Measurements from ENCODE around the gene CRK. TPM values are rescaled to one million over a fixed set of nuclear protein-coding genes. Genes with fewer than 3 reads are reported as not detected.
A peak's percentile ranks its signal among the peaks of the same experiment; 100 is the strongest.
"Not testable (repeated sequence)": the region's sequence is repeated elsewhere in the genome, so short reads cannot be mapped to it uniquely, and the experiment has no call there.

The CRK gene
- total and polyA plus RNA-seq, 8 donors = 18.0 to 87.5 (median 36.7) TPM

DNA sequence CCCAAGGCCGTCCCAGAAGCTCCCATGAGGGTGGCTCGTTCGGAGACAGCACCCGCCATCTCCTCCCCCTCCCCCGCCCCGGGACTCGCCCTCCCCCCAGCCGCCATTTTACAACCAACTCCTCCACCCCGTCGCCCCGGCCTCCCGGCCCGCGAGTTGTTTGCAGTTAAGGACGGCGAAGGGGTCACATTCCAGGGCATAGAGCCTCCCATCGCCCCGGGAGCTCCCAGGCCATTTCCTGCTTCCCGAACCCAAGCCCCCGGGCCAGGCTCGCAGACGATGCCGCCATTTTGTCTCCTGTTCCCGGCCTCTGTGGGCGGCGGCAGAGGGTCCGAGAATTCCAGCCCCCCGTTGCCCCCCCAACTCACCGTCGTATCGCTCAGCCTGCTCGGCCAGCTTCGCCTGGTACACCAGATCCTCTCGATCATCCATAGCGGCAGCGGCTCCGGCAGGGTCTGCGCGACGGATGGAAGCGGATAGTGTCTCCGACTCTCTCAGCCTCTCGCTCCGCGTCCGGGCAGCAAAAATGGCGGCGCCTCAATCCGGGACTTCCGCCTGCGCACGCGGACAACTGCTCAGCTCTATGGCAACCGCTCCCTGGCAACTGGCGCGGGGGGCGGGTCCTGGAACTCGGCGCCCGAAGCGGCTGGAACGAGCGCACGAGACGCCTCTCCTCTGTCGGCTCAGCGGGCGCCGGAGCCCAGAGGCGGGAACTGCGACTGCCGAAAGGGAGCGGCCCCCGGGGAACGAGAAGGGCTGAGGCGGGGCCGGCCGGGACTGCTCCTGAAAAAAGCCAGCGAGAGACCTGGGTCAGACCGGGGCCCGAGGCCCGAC, 56.1 kb downstream of the CRK start, which contains the start of gene YWHAE:
TSS of gene YWHAE (minus strand) at position 544 of the 834 bp plus-strand sequence. CDS start at position 432, 112 bp downstream.
- Histone ChIP-seq H3K4me1 (peaks cover 35 to 53% (median 45%) of the 10 kb centered on the region in 4 donors), H3K9me3 (no peaks in the 10 kb centered on the region), H3K27ac (peak within 1 kb of the TSS; percentile 90 to 99 (median 97)), H3K36me3 (peaks cover 0 to 10% (median 8%) of the 10 kb centered on the region in 4 donors), H3K27me3 (no peaks in the 10 kb centered on the region), H3K4me3 (peak within 1 kb of the TSS; percentile 71 to 97 (median 86))
- TF ChIP-seq POLR2AphosphoS5 (IDR thresholded peaks at IDR 0.05) (peak; percentile 86 to 94 (median 90)), POLR2A (IDR thresholded peaks at IDR 0.05) (peak in 2 of 4 donors; percentile 66 to 68), EP300 (IDR thresholded peaks at IDR 0.05) (no peak)
- TF ChIP-seq, protein P1, sequence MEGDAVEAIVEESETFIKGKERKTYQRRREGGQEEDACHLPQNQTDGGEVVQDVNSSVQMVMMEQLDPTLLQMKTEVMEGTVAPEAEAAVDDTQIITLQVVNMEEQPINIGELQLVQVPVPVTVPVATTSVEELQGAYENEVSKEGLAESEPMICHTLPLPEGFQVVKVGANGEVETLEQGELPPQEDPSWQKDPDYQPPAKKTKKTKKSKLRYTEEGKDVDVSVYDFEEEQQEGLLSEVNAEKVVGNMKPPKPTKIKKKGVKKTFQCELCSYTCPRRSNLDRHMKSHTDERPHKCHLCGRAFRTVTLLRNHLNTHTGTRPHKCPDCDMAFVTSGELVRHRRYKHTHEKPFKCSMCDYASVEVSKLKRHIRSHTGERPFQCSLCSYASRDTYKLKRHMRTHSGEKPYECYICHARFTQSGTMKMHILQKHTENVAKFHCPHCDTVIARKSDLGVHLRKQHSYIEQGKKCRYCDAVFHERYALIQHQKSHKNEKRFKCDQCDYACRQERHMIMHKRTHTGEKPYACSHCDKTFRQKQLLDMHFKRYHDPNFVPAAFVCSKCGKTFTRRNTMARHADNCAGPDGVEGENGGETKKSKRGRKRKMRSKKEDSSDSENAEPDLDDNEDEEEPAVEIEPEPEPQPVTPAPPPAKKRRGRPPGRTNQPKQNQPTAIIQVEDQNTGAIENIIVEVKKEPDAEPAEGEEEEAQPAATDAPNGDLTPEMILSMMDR (IDR thresholded peaks at IDR 0.05) = no peak
- intact Hi-C loops (cut with DNase I; ENCODE audit: low total_unique reads) = no loop called here
- peak; percentile 99 for DNase-seq
- 0 to 1% (median 1%) methylated on average over 45 to 82 of the region's 82 CpGs for WGBS, 5 donors

DNA sequence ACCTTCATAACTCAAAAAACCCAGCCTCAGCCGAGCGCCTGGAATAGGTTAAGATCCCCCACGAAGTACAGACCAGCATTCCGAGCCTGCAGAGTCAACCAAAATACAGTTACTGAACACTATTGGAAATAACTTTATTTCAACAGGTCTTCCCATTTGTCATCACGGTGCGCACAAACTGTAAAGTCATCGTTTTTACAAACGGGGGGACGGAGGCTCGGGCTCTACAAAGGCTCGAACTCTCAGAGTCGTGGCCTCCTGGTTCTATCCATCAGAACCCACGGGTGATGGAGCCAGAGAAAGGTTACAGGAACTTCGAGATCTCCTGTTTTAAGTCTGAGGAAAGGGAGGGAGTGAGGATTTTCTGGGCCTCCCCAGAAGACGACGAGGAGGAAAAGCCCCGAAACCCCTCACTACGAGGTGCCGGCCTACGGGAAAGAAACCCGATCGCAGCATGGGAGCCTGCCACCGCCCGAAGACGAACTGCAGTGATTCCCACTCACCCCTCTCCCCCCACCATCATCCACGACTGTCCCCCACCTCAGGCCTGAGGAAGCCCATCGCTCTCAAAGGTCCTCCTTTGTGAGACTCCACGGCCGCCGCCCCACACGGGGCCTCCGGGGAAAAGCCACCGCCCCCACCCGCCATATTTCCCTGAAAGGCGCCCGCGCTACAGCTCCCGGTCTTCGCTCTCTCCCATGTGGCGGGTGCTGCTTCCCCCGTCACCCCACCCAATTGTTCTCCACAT, 56.9 kb downstream of the CRK start:
- Histone ChIP-seq H3K27ac (peak overlapping the region; percentile 90 to 99 (median 97)), H3K4me1 (peaks cover 43 to 60% (median 52%) of the 10 kb centered on the region in 4 donors), H3K36me3 (peaks cover 0 to 10% (median 8%) of the 10 kb centered on the region in 4 donors), H3K9me3 (no peaks in the 10 kb centered on the region), H3K4me3 (peak overlapping the region; percentile 71 to 97 (median 86)), H3K27me3 (no peaks in the 10 kb centered on the region)
- 0 to 1% (median 0%) methylated on average over 26 to 41 of the region's 41 CpGs for WGBS, 5 donors
- TF ChIP-seq, protein P1 (IDR thresholded peaks at IDR 0.05) = no peak
- TF ChIP-seq POLR2AphosphoS5 (IDR thresholded peaks at IDR 0.05) (no peak), EP300 (IDR thresholded peaks at IDR 0.05) (no peak), POLR2A (IDR thresholded peaks at IDR 0.05) (no peak)
- intact Hi-C loops (cut with DNase I; ENCODE audit: low total_unique reads) = no loop called here
- peak; percentile 45 to 81 for DNase-seq

DNA sequence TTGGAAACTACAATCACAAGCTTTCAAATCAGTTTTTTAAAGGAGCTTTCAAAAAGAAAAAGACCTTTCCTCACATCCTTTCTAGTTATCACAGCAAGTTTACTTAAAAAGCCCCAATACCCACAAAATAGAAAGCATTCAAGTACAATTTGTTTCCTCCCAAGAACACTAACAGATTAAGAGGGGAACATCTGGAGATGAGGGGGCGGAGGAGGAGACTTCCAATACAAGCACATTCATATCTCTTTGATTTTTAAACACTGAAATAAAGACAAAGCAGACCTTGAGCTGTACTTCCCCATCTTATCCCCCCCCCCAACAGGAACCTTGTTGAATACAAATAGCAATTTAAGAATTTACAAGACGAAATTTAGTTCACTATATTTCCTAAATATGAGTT, 58.0 kb downstream of the CRK start:
- H3K4me3 ChIP-seq = peak overlapping the region; percentile 71 to 97 (median 86)
- WGBS, 5 donors = 2 to 8% (median 6%) methylated on average over 2 of the region's 2 CpGs
- intact Hi-C loops (cut with DNase I; ENCODE audit: low total_unique reads) = no loop called here

DNA sequence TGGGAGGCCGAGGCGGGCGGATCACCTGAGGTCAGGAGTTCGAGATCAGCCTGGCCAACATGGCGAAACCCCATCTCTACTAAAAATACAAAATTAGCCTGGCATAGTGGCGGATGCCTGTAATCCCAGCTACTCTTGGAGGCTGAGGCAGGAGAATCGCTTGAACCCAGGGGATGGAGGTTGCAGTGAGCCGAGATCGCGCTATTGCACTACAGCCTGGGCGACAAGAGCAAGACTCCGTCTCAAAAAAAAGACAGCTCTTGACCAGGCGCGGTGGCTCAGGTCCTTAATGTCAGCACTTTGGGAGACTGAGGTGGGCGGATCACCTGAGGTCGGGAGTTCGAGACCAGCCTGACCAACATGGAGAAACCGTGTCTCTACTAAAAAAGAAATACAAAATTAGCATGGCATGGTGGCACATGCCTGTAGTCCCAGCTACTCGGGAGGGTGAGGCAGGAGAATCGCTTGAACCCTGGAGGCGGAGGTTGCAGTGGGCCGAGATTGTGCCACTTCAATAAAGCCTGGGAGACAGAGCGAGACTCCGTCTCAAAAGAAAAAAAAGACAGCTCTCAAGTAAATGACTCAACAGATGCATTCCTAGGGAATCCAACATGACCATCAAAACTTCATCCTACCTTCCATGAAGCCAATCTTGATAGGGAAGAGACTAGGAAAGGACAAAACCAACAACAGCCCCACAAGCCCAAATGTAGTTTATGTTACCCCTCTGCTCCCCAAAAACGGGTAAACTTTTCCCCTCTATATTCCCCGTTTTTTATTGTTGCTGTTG, 60.0 kb downstream of the CRK start:
- intact Hi-C loops (cut with DNase I; ENCODE audit: low total_unique reads); H3K9me3 ChIP-seq; DNase-seq; H3K27me3 ChIP-seq; H3K4me3 ChIP-seq: not testable (repeated sequence)
- Histone ChIP-seq H3K36me3 (peaks cover 0 to 10% (median 8%) of the 10 kb centered on the region in 4 donors), H3K27ac (peak overlapping the region in 2 of 5 donors; percentile 10 to 97), H3K4me1 (peaks cover 73 to 87% (median 83%) of the 10 kb centered on the region in 4 donors)
- 87 to 91% (median 90%) methylated on average over 26 of the region's 26 CpGs for WGBS, 5 donors

More for the DNA sequence above, 58.0 kb downstream of the CRK start:
- Histone ChIP-seq H3K27me3 (no peaks in the 10 kb centered on the region), H3K27ac (peak overlapping the region in 4 of 5 donors; percentile 95 to 99 (median 98)), H3K36me3 (peaks cover 0 to 10% (median 8%) of the 10 kb centered on the region in 4 donors), H3K9me3 (no peaks in the 10 kb centered on the region), H3K4me1 (peaks cover 54 to 68% (median 63%) of the 10 kb centered on the region in 4 donors)
- peak in 1 of 2 donors; percentile 40 for DNase-seq
- no peak for TF ChIP-seq POLR2A (IDR thresholded peaks at IDR 0.05)
- no peak for TF ChIP-seq POLR2AphosphoS5 (IDR thresholded peaks at IDR 0.05)
- TF ChIP-seq EP300 (IDR thresholded peaks at IDR 0.05) = no peak

All from stomach (tissue), 9 donors.